HK-2 (cell line): Measurements from ENCODE around the gene CADM2.

Experiments
- DNase-seq: peaks from one replicate; pipeline ENCODE4 v3.0.0-alpha.2; 2018; ENCODE audit not compliant: unreplicated experiment

The CADM2 gene

DNA sequence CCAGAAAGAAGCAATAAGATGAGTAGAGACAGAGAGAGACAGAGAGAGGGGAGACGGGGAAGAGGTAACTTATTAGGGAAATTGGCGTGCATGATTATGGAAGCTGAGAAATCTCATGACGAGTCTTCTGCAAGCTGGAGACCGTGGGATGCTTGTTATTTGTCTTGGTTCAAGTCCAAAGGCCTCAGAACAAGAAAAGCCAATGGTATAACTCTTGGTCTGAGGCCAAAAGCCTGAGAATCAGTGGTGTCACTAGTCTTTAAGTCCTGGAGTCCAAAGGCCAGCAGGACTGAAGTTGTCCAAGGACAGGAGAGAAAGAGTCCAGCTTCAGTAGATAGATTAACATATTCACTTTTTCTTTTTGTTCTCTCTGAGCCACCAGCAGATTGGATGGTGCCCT lies 613.6 kb downstream of the CADM2 start:
- DNase-seq, result no peak

DNA sequence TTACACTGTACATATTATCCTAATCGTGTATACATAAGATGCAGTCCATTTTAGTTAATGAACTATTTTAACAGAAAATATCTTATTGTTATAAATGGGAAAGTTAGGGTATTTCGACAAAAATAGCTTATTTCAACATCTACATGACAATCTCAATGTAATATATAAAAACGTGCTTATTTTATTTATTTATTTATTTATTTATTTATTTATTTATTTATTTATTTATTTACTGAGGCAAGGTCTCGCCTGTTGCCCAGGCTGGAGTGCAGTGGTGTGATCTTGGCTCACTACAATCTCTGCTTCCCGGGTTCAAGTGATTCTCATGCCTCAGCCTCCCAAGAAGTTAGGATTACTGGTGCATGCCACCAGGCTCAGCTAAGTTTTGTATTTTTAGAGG lies 614.2 kb downstream of the CADM2 start:
- DNase-seq, result no peak

DNA sequence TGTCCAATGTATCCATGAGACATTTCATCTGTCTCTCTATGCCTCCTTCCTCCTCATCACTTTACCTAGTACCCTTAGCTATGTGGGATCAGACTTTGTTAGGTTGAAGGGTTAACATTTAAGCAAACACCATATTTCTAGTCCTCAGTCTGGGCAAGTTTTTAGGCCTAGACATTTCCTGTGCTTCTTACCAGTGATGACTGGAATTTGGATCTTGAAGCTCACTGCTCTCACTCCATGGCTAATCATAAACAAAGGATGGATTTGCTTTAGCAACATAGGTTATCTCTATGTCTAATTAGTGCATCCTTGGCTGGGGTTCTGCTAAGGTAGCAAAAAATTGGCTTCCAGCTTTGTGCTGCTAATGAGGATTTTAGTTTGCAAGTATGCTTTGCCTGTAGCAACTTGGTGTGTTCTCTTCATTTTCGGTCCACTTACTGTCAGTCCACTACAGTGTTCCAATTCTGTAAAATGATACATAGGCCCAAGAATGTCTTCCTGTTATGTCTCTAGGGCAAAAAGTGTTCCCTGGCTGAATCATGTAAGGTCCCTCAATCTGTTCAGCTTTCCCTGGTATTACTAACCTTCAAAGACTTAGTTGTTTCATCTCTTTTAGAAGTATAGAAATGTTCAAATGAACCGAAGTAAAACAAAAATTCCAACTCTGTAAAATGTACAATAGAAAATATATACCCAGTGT lies 615.4 kb downstream of the CADM2 start:
- DNase-seq, result no peak

DNA sequence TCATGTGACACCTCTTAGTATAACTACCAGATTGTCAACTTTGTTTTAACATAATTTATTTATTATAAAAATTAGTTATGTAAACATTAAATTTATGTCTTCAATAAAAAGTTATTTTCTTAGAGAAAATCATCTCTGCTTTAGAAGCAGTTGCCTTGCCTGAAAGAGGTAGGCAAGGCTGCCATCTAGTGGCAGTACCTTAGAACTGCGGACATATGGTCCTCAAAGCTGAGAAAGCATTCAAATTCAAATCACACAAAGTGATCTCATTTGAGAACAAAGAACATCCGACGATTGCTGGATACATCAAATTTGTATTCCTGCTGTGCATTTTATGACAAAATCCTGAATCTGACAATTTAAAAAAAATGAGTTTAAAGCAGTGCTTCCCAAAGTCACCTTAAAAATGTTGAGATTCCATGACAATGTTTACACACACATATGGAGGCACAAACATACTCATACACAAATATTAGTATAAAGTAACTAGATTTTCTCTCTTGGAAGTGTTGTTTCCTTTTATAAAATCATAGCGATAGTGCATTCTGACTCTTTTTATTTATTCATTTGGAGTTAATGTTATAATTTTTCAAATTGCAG lies 617.4 kb downstream of the CADM2 start:
- peak; percentile 40 for DNase-seq

DNA sequence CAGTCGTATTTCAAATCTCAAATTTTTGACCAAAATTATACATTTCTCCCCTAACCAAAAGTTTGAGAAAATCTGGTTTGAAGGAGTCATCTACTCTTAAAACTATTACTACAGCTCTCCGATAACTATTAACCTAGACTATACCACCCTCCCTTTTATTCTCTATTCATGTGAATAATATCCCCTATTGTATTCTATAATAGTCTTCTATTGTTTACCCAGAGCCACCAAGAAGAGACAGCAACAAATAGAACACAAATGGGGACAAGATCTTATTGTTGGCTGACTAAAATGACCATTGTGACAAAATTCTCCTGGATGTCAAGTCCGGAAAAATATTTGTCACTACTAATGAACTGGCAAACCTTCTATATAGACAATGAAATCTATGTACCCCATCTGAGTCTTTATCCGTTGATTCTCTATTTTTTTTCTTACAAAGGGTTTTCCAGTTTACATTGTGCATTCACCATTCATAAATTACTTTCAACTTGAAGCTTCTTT lies 618.0 kb downstream of the CADM2 start:
- no peak for DNase-seq

DNA sequence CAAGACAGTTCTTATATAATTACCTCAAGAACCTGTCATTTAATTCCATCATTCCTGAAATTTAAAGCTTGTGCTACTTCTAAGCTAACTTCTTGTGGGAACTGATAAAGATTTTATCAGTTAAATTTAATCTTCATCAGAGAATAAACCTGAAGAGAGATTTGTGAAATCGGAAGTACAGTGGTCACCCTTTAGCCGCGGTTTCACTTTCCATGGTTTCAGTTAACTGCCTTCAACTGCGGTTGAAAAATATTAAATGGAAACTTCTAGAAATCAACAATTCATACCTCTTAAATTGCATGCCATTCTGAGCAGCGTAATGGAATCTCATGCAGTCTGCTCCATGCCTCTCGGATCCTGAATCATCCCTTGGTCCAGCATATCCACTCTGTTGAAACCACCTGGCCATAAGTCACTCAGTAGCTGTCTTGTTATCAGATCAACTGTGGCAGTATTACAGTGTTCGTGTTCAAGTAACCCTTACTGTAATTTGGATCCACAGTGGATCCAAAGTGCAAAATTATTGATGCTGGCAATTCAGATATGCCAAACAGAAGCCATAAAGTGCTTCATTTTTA lies 626.1 kb downstream of the CADM2 start:
- DNase-seq, result no peak

DNA sequence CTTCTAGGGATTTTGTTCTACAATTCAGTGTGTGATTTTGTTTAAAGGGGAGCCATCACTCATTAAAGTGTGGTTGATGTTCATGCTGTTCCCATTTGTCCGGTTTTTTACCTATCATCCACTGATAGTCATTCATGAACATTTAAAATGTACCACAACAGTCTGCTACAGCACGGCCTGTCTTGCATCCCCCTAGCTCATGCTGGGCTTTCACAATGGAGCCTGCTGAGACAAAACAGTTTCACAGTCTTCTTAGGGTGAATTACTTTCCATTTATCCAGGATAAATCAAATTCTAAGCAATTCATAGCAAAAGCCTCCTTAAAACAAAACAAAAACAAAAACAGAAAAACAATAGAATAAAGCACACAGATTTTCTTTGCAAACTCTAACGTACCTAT lies 627.2 kb downstream of the CADM2 start:
- no peak for DNase-seq

DNA sequence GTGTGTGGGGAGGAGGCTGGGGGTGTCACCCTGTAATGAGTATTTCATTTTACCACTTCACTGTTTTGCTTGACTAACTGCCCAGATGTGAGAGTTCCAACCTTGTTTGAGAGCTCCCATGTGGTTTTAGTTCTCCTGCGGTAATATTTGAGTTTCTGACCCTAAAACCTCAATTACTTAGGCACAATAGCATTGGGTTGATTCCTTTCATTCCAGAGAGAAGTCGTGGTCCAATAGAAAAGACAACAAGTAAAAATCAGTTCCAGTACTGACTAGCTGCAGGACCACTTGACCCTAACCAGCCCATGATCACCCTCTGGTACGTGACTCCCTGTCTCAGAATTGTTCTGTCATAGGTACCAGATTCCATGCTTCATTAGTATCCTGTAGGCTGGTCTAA lies 630.4 kb downstream of the CADM2 start:
- DNase-seq, result peak; percentile 55

DNA sequence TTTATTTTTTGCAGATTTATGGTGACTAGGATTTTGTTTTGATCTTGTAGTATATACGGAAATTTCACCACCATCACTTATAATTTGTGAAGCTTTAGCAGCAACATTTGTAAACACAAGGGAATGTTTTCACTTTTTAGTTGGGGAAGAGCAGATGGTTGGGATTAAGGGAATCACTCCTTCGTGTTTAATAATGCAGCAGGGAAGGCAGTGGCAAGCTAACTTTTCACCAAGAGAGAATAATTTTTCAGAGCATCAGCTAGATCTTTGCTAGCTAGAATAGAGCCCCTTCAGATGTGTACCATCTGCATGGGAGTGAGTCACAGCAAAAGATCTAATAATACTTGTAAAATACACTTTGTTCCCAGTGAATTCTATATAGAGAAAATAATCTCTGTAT lies 632.7 kb downstream of the CADM2 start:
- no peak for DNase-seq

DNA sequence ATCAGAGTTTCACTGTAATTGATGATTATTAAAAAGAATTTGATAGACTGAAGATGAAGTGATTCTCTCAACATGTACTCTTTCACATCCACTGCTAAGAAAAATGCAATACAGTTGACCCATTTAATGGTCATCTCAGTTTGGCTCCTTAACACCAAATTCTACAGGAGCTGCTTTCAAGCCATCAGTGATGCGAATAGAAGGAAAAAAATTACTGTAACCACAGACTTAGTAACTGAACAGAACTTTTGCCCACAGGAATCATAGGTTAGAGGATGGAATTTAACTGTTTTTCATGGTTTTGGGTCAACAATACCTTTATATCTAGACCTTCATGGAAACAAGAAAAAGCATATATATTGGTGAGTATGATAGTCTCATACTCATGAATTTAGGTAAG lies 633.5 kb downstream of the CADM2 start:
- DNase-seq, result no peak

DNA sequence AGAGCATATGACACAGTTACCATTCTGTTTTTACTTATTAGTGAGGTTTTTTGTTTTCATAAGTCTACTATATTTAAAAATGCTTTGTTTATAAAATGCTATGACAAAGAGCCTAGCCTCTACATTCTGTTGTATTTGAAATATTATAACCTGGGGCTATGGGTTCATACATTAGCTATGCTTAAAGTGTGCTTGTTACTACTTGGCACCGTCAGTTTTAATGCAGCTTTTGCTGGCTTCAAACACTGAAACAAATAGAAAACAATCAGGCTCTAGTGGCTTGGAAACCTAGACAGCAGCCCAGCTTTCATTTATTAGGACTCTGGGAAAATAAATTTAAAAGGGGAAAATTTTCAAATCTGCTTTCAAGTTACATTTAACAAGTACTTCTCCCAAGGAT lies 635.9 kb downstream of the CADM2 start:
- no peak for DNase-seq

DNA sequence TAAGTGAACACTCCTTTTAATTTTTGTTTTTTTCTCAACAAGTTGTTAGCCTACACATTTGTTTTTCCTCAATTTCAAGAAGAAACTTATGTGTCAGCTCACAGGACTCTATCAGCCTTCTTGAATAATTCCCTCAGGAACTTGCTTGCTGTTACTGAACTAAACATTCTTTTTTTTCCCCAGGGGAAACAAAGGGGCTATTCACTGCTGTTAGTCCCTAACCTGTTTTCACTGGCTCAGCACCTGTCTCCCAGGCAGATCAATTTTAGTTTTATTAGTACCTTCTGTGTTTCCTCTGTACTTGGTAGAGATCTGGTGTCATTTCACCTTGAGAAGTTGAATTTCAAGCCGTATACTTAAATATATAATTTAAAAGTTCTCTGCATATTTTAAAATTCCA lies 644.6 kb downstream of the CADM2 start:
- DNase-seq, result no peak

DNA sequence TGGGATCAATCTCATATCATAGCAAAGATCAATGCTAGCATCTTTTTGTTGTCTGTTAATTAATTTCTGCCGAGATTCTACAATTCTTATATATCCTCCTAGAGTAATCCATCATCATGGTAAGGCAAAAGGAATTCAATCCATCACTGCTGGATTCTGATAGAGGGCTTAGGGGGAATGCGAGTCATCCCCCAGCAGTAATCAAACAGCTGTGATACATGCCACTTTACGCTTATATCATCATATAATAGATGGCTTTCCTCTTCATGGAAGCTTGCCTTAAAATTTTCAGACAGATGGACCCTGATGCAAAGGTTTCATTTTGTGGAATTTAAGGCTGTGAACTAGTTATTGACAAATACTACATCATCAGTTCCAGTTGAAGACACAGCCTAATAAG lies 645.9 kb downstream of the CADM2 start:
- no peak for DNase-seq

DNA sequence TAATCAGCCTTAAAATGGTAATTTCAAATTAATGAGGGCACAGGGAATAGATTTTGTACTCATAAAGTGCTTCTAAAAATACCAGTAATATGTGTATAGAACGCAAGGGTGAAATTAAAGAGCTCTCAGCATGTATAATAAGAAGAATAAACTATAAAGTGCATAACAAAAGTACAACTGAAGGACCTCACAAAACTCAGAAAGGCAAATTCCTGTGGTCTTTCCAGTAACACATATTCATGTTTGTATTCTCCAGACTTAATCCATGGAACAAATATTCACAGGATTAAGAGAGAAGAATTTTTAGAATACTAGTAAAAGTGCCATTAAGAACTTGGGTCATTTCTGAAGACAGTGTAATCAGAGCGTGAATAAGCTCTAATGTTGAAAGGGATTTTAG lies 646.3 kb downstream of the CADM2 start:
- no peak for DNase-seq

DNA sequence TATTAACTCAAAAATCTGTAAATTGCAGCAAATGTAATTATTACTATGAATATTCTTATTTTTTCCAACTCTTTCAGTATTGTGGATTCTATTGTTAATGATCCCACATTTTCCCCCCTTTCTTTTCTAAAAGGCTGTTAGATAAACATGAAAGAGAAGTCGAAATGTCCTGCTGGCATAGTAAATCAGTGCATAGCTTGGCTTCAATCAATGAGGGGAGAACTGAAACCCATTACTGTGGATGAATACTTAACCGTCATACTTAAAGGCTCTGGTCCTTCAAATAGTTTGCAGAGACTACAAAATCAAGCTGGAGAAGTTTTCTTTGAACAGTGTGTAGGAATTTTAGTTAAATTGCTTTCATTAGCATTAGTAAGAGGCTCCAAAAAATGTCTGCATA lies 667.9 kb downstream of the CADM2 start:
- no peak for DNase-seq

DNA sequence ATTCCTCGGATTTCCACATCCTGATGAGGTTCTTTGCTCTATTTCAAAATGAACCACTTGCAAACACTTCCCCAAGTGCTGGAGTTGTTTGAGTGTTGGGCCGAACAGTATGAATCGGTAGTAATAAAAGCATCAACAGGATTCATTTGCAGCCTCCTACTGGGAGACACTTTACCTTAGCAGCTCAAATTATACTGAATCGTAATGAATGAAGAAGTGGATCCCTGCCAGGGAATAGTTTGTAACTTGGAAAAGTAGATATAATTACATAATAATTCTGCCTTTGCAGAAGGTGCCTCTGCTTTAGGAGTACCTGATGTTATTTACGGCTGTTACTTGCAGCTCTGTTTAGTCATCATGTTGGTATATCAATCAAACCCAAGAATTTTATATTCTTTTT lies 669.1 kb downstream of the CADM2 start:
- no peak for DNase-seq

DNA sequence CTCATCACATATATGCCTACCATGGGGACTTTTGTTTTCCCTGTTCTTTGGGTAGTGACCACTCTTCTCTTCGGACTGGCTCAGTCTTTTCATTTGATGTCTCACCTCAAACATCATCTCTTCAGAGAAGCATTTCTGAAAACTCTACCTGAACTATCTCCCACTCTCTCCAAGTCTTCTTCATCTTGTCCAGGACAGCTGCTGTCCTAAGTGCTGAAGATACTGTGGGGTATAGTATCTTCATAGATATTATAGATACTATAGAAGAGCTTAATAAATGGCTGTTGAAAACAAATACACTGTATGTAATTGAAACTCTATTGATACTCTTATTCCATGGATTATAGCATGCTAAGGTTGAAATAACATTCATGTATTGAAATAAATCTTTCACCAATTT lies 672.3 kb downstream of the CADM2 start:
- DNase-seq, result no peak

DNA sequence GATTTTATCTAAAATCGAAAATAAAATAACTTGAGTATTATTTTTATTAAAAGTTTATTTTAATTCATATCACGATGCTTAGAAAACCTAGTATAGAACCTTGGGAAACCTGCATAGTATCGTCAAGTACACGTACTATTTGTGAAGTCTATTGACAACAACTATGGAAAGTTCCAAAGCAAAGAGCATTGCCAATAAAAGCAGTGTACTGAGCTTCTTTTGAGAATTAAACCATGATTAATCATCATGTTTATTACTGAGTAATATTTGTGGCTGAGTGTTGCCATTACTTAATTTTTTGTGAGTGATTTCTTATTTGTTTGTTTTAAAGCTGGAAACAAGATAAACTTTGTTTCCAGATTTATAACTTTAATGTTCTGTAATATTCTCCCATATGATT lies 674.1 kb downstream of the CADM2 start:
- no peak for DNase-seq

DNA sequence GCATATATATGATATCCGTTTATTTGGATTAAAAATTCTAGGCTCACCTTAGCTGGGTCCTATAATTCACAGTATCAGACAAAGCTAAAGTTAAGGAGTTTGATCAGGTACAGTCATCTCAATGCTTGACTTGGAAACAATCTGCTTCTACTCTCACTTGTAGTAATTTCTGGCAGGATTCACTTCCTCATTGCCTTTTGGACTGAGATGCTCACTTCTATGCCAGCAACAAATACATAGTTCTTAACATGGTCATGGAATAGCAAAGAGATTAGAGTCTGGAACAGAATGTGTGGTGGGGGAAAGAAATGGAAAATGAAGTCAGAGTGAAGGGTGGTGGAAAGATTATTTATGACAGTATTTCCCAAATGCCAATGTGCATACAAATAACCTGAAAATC lies 693.6 kb downstream of the CADM2 start:
- DNase-seq, result no peak

DNA sequence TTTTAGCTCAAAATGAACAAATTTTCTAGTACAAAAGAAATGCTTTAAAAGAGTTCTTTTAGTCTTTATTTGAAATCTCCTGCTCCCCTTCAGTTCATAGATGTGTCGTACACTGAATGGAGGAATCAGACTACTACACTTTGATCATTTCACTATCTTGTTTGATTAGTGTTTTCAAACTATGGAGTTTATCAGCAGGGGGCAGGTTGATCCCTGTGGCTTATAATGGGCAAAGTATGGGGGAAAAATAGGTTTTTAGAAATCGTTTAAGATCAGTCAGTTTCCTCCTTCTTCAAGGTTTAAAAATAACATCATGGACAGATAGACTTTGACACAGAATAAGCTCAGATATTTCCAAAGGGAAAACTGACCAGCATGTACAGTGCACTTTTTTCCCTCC lies 701.7 kb downstream of the CADM2 start:
- DNase-seq, result no peak

DNA sequence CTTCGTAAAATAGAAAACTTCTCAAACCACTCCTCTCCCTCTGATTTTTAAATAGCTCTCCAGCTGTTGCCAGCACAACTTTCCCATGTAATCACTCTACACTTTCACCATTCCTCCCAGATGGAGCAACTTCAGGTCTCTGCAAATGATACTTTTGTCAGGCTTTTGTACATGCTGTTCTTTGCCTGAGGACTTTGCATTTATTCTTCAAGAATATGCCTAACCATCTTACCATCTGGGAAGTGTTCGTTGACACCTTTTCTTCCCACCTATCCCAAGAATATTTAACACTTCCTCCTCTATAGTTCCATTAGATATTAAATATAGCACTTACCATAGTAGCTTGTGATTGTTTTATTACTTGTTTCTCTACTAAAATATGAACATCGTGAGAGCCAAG lies 703.7 kb downstream of the CADM2 start:
- no peak for DNase-seq

DNA sequence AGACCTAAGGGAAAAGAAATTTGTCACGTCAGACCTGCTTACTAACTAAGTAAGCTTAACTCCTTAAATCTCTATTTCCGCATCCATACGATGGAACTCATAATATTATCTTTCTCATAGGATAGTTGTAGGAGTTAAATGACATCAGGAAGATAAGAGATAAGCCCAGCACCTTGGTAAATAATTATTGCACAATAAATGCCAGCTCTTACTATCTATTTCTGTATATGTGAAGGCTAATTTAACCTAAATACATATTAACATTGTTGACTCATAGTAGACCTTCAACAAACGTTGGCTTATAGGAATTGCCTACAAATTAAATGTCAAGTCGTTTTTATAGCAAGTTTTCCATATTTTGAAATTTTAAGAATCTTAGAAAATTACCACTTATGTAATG lies 709.0 kb downstream of the CADM2 start:
- no peak for DNase-seq

DNA sequence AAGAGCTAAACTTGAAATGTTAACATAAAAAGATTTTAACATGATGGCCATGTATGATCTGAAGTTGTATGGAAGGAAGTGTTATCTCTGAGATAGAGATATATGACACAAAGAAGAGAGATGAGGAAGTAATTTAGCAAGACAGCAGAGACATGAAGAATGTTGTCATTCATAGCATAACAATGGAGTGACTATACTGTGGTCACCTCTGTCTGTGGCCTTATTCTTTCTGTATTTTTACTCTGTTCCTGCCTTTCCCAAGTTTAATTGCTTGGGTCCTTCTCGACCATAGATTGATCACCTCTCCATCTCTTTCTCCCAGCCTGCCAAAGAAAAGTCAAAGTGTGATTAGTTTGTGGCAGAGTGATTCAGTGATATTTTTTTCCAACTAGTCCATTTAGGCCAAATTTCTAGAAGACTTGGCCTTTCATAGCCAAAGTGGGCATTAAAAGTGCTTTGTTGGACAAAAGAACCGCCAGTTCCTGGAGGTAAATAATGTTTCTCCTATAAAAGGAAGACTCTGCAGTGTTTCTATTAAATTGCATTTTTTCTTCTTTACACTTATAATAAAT lies 711.9 kb downstream of the CADM2 start:
- no peak for DNase-seq
